Stimulated activated CD4-positive, alpha-beta T cell treated with anti-CD3 and anti-CD28 coated beads, Interleukin-4, amount 100 ng/mL, for 48 hours (primary cell): ENCODE data around the gene OSGEPL1.
"Not testable (repeated sequence)": the region's sequence is repeated elsewhere in the genome, so short reads cannot be mapped to it uniquely, and the experiment has no call there.

Experiments used
- DNase-seq, 2 donors: peaks; one replicate each; pipeline ENCODE4 v3.0.0-alpha.2; 2020; ENCODE audit warnings: low read depth in 2 of 2

OSGEPL1 gene, protein sequence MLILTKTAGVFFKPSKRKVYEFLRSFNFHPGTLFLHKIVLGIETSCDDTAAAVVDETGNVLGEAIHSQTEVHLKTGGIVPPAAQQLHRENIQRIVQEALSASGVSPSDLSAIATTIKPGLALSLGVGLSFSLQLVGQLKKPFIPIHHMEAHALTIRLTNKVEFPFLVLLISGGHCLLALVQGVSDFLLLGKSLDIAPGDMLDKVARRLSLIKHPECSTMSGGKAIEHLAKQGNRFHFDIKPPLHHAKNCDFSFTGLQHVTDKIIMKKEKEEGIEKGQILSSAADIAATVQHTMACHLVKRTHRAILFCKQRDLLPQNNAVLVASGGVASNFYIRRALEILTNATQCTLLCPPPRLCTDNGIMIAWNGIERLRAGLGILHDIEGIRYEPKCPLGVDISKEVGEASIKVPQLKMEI

GRCh38 chr2:189762551-189763298 lies at the start of gene OSGEPL1:
Gene OSGEPL1, minus strand, starts transcription at chr2:189762792. Its CDS starts 1,152 bp downstream, at chr2:189761640.
- DNase-seq = peak; percentile 87 to 92

DNA sequence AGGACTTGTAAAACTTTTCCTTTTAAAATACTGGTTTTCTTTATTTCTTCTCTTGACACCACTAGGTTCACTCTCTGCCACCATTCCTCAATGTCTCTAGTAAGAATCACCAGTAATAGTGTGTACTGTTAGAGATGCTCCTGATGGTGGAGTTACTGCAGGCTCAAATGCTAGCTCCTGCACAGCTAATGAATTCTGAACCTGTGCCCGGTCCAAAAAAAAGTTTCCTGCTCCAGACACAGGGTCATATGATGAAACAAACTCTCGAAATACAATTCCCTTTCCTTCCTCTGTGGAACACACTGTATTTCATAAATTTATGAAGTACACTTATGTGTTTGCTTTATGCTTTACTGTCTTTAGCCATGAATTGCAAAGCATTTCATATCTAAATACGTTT lies 40.8 kb upstream of the OSGEPL1 start:
- DNase-seq = no peak

DNA sequence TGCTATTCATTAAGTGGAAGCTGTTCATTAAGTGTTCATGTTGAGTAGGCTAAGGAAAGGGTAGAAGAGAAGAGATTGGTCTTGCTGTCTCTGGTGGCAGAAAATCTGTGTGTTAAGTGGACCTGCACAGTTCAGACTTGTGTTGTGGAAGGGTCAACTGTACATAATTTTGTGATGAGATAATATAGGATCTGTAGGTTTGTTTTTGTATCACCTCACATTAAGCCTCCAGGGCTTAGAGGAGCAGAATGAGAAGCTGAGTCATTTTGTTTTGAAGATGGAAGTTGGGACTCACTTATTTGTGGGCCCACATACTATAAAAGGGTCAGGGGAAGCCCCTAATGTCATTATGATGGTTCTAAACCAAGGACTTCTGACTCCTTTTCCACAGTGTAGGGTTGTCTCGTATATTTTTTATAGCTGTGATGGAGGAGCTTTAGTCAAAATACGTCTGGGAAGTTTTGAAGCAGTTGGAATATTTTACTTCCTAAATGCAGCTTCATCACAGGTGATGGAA lies 39.9 kb upstream of the OSGEPL1 start:
- no peak for DNase-seq

DNA sequence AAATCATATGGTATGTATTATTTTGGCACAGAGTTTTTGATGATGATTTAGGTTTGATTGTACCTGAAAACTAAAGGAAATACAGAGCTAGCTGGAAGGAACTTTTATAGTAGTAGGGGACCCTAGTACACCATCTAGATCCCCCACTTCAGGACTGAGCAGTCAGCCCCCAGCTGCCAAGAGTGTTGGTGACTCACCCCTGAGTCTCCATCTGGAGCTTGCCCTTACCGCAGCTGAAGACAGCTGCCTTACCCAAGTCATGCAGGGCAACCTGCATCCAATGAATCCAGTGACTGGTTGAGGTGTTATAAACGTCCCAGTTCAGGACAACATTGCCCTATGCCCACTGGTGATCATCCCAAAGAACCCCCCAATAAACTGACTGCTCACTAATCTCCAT lies 36.9 kb upstream of the OSGEPL1 start:
- no peak for DNase-seq

- DNase-seq = no peak
Observed at GRCh38 chr2:189799030-189799331, 36.4 kb upstream of the OSGEPL1 start.

- no peak for DNase-seq
Observed at GRCh38 chr2:189798312-189799029, 35.9 kb upstream of the OSGEPL1 start.

GRCh38 chr2:189797902-189798301 lies 35.3 kb upstream of the OSGEPL1 start:
- DNase-seq = no peak

DNA sequence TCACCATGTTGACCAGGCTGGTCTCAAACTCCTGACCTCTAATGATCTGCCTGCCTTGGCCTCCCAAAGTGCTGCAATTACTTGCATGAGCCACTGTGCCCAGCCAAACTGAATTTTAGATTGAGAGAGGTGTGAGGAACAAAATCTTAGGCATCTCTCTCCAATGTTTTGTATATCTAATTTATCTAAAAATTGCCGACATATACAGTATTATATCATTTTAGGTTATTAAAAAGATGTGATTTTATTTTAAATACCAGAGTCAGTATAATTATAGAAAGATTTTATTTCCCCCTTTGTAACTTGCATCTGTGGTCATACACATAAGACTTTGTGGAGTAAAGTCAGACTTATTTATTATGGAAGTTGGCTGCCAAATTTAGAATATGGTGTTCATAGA lies 31.7 kb upstream of the OSGEPL1 start:
- DNase-seq = no peak

DNA sequence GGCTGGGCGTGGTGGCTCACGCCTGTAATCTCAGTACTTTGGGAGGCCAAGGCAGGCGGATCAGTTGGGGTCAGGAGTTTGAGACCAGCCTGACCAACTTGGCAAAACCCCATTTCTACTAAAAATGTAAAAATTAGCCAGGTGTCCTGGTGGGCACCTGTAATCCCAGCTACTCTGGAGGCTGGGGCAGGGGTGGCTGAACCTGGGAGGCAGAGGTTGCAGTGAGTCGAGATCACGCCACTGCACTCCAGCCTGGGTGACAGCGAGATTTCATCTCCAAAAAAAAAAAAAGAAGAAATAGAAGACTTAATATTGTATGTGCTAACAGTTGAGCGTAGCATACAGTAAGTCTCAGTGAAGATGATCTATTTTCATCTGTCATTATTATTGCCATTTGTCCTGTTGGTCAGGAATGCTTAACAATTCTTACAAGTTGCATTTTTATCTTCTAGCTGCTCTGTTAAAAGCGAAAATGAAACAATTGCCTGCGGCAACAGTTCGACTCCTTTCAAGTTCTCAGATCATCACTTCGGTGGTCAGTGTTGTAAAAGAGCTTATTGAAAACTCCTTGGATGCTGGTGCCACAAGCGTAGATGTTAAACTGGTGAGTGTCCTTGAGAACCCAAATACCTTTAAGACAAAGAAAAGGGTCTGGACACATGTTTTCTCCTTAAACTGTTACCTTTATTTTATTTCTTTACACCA lies 28.9 kb upstream of the OSGEPL1 start:
- DNase-seq = no peak

GRCh38 chr2:189783927-189784867 lies 21.6 kb upstream of the OSGEPL1 start, which contains the start of the genes ORMDL1 and PMS1:
Gene ORMDL1, minus strand, starts transcription at chr2:189784339. Its CDS starts 1,744 bp downstream, at chr2:189782595.
Gene PMS1, plus strand, starts transcription at chr2:189784450. Its CDS starts 7,360 bp downstream, at chr2:189791810.
- peak; percentile 85 to 92 for DNase-seq

DNA sequence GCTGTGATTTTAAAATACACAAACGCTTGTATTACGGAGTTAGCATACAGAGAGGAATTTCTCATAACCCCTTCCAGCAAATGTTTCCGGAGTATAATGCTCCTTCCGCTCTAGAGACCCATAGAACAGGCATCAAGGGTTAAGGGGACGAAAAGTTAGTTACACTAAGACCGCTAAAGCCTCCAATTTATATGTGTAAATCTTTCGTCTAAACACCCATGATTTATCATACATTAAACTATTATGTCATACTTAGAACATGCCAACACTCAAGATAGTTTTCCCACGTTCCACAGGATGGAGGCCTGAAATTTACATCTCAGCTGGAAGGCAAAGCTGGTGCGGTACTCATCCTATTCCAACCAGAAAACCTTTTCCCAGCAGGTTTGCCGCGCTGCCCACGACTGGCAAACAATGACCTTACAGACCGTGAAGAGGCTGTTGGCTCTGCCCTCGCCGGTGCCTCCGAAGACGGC lies 20.9 kb upstream of the OSGEPL1 start:
- DNase-seq = no peak

GRCh38 chr2:189782221-189782671 lies 19.7 kb upstream of the OSGEPL1 start:
- no peak for DNase-seq

DNA sequence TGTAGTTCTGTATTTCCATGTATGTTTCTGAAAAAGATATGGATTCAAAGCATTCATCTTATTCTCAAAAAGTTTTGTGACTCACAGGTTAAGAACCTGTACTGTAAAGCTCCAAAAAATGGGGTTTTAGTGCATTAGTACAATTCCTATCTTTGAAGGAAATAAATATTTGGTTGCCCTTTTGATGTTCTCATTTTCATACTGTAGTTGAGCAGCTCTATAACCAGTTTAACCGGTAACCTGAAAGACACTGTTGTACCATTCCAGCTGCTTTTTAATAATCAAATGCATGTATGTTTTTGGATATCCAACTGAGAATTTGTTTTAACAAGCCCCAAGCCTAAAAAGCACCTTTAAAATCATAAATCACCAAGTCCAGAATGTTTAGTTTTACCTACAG lies 9.6 kb upstream of the OSGEPL1 start:
- DNase-seq = no peak

- no peak for DNase-seq
Observed at GRCh38 chr2:189770590-189771322, 8.2 kb upstream of the OSGEPL1 start.

DNA sequence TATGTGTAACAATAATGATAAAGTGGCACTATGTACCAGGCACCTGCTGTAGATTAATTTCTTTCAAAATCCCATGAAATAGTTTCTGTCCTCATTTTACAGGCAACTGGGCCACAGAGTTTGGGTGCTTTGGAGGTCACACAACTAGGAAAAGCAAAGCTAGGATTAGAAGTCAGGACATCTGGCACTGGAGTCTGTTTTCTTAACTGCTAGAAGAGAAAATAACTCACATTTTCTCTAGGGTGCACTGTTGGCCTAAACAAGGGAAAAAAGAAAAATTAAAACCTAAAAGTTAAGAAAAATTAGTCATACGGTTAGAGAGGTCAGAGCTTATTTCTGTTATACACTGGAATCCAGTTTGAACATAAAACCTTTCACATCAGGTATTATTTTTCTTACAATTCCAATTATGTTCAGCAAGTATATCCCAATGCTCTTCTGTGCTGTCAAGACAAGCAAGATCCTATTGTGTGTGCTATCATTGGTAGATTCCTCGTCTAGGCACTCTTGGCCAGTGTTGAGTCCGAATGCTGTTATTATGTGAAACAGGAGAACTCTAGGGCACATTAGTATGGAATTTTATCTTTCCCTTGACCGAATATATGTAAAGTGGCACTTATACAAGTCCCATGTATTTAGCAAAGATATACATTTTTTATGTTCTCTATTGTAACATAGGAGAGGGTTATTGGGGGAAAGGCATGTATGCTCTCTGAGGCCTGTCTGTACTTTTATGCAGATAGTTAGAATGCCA lies 1.5 kb upstream of the OSGEPL1 start:
- no peak for DNase-seq

DNA sequence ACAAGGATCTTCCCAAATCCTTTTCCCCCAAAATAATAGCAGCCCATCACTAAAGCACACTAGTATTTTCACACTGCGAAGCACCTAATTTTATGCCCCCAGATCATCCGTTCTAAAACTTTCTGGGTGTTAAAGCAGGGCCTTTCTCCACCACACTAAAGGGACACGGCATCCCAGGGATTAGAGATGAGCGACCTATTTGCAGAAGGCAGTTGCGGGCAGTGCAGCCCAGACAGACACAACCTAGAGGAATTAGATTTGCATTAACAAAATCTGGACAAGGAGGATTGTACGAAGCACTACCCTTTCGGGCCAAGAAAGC lies 402 bp downstream of the OSGEPL1 start:
- DNase-seq = no peak

DNA sequence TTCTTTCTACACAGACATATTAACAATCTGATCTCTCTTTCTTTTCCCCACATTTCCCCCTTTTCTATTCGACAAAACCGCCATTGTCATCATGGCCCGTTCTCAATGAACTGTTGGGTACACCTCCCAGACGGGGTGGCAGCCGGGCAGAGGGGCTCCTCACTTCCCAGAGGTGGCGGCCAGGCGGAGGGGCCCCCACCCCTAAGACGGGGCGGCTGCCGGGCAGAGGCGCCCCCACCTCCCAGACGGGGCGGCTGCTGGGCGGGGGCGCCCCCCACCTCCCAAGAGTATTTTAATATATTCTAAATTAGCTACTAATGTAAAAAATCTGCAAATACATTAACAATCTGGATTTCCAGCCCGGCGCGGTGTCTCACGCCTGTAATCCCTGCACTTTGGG lies 2.4 kb downstream of the OSGEPL1 start:
- not testable (repeated sequence) for DNase-seq

GRCh38 chr2:189756311-189756952 lies 6.2 kb downstream of the OSGEPL1 start:
- DNase-seq = no peak
